Muscle of back (tissue), 11 donors: ENCODE measurements around the gene PGAP3. TPM values are rescaled to one million over a fixed set of nuclear protein-coding genes. Genes with fewer than 3 reads are reported as not detected.

Experiments
- DNase-seq, 3 donors: peaks; one replicate each; pipeline versions ENCODE4 v3.0.0 to v3.0.0-alpha.2; 2013
- polyA plus RNA-seq, 10 donors: library from polyadenylated mRNA; unstranded; fragments of 120-200 nt; gene quantifications; one replicate each; pipeline ENCODE4 v1.2.1, GENCODE V29; 2013; ENCODE audit not compliant: insufficient read length in 10 of 10

PGAP3 gene
- polyA plus RNA-seq, 10 donors, result 15.5 to 19.4 (median 16.4) TPM

GRCh38 chr17:39673335-39674081 lies 14.3 kb downstream of the PGAP3 start:
- DNase-seq, result no peak

- DNase-seq, result no peak
These were observed 15.1 kb downstream of the PGAP3 start for GRCh38 chr17:39672522-39673334.

GRCh38 chr17:39671651-39672521 lies 16.0 kb downstream of the PGAP3 start:
- DNase-seq, result no peak

GRCh38 chr17:39670746-39671145 lies 17.1 kb downstream of the PGAP3 start:
- DNase-seq, result no peak

GRCh38 chr17:39669897-39670735 lies 17.7 kb downstream of the PGAP3 start:
- no peak for DNase-seq

GRCh38 chr17:39667945-39668924 lies 19.6 kb downstream of the PGAP3 start, which contains the start of gene PNMT:
Gene PNMT, plus strand, starts transcription at chr17:39668453. Its CDS starts 23 bp downstream, at chr17:39668476.
- peak; percentile 54 to 82 (median 73) for DNase-seq

- no peak for DNase-seq
These were observed 20.5 kb downstream of the PGAP3 start for GRCh38 chr17:39667262-39667944.

- DNase-seq, result no peak
These were observed 21.1 kb downstream of the PGAP3 start for GRCh38 chr17:39666601-39667261.

GRCh38 chr17:39666231-39666600 lies 21.6 kb downstream of the PGAP3 start:
- no peak for DNase-seq

GRCh38 chr17:39665642-39666224 lies 22.1 kb downstream of the PGAP3 start:
- DNase-seq, result no peak

- DNase-seq, result peak in 1 of 3 donors; percentile 45
These were observed 23.0 kb downstream of the PGAP3 start, which contains the start of gene TCAP for GRCh38 chr17:39664581-39665561. Gene TCAP, plus strand, starts transcription at chr17:39665349. Its CDS starts 11 bp downstream, at chr17:39665360.

- no peak for DNase-seq
These were observed 23.9 kb downstream of the PGAP3 start for GRCh38 chr17:39663688-39664580.

GRCh38 chr17:39663340-39663687 lies 24.5 kb downstream of the PGAP3 start:
- no peak for DNase-seq

GRCh38 chr17:39662551-39663339 lies 25.1 kb downstream of the PGAP3 start:
- DNase-seq, result no peak
